Mucosa of gallbladder (tissue), 1 donor: ENCODE measurements around the gene CABLES2. TPM values are rescaled to one million over a fixed set of nuclear protein-coding genes. Genes with fewer than 3 reads are reported as not detected.

Experiments used
- DNase-seq: peaks from one replicate; pipeline ENCODE4 v3.0.0-alpha.2; 2020; ENCODE audit warnings: low spot score
- total RNA-seq: library from RNA; stranded (reverse); gene quantifications from one replicate; pipeline ENCODE4 v1.2.1, GENCODE V29; 2021
- donor health status: DM: no; HTN: no; CAD: no.

The CABLES2 gene
- total RNA-seq, 1 donor from 2014 or later = 5.2 TPM

DNA sequence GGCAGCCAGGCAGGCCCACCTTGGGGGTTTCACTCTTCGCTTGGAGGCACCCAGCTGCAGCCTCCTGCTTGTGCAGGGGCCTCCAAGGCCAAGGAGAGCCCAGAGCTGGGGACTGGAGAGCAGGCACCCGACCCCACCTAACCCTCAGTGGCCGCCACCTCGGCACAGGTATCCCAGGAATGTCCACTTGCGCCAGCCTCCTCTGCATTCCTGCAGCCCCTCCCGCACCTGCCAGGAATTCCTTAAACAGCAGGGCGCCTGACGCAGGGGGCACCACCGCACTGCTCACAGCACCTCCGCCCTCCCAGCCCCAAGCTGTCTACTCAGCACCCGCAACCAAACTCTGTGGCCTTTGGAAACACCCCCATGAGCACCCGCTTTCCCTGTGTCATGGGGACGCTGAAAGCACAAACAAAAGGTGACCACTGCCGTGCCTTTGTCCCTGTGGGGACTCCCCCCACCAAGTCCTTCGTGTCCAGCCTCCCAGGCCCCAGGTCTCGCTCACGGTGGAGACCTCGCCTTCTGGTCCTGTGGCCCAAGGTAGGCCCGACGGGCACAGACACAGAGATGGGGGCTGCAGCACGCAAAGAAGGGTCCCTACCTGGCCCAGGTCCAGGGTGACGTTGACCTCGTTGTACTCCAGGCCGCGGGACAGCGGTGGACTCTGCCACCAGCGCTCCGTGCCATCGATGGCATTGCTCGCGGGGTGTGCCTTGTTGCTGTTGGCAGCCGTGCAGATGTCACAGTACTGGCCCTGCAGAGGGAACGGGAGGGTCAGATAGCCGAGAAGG is 45.1 kb downstream of the CABLES2 start:
- DNase-seq = no peak

DNA sequence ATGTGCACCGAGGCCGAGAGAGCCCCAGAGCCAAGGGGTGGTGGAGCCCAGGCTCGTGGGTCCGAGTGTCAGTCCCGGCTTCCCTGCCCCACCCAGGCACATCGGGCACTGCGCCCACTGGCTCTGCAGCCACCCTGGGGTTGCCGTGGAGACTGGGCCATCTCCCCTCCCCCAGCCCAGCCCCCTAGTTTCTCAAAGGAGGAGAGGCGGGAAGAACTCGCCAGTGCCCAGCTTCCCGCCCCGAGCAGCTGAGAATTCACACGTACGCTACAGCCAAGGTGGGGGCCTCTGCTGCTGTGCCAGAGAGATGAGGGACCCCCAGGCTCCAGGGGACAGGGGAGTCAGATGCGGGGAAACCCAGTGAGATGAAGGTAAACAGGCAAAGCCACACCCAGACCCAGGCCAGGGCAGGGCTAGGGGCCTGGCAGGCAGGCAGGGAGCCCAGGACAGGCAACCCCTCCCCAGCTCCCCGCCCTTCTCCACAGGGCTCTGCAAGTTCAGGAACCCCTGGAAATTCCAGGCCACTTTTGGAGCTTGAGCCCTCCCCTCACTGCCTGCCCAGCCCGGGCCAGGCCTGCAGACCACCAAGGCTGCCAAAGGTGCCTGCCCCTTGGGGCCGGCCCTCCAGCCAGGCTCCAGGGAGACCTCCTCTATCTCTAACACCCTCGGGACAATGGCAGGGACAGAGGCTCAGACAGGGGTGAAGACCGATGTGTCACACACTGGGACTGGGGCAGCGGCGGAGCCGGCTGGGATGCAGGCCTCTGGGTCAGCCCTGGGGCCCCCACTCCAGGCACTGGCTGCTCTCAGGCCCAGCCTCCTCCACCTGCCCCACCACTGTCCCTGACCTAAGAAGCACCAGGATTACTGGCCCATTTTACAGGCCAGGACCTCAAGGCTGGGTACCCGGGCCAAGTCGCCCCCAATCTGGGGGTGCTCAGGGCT is 46.0 kb downstream of the CABLES2 start:
- DNase-seq = no peak

DNA sequence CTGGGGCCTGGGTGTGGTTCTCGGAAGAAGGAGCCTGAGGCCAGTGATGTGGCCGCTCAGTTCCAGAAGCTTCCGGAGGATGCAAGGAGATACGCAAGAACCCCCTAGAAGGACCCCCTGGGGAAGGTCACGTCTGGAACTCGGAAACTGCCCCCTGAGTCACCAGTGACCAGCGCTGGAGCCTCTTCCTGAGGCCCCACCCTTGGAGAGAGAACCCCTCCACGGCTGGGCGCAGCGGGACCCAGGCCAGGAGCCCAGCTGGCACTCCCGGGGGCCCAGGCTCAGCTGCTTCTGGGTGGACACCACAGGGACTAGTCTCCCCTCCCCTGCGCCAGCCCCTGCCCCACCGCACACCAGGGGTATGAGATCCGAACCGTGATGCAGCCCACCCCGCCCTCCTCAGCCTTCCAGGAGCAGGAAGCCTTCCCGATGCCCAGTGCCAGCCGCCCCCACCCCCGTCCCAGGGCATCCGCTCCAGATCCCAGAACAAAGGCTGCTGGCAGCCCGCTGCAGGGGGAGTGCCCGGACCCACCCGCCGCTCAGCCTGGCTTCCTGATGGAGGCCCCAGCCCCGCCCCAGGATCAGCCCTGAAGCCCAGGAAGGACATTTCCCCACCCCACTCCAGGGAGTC is 47.5 kb downstream of the CABLES2 start:
- no peak for DNase-seq

DNA sequence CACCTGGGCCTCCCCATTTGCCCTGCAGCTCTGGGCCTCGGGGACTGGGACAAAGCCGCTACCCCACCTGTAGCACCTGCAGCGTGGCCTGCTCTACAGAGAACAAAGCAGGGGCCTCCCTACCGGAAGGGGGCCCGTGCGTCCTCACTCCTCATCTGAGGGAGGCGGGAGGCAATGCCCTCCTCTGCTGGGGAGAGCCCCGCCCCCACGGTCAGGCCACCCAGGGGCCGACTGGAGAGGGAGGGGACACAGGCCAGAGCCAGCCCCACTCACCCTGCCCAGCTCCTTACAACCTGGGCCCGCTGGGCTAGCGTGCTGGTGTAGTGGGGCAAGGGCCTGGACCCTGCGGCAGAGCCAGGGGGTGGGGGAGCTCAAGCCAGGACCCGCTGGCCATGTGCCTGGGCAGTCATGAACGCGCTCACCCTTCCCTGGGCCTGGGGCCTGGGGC is 48.0 kb downstream of the CABLES2 start:
- DNase-seq = no peak

DNA sequence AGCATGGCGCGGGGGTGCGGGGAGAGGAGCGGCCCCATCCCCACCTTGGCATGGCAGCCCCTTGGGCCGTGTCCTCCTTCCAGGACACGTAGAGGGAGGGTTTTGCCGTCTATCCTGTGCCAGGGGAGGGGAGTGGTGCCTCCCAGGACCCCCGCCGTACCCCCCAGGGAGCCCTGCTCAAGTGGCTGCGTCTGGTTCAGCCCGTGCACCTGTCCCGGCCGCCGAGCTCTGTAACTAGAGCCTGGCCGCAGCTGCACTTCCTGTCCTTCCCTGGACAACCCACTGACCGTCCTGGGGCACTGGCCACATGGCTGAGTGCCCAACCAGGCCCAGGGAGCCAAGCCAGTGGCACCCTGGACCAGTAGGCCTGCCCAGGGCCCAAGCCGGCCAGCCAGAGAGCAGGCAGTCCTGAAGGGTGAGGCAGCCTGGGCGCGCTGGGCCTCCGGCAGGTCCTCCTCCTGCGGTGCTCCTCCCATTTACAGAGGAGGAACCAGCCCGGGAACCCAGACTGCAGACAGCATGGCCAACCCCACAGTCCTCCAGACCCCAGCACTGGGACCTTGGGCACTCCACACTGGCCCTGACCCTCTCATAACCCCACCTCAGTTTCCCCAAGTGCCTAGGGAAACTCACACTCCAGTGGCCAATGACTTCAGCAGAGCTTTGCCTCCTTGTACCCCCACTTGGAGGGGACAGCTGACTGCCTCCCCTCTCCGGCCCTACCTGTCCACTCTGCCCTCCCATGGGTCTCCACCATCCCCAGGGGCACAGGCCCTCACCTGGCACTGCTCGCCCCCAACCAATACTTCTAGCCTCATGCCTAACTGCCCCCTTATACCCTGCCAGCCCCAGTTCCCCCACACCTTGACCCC is 48.7 kb downstream of the CABLES2 start:
- DNase-seq = no peak

DNA sequence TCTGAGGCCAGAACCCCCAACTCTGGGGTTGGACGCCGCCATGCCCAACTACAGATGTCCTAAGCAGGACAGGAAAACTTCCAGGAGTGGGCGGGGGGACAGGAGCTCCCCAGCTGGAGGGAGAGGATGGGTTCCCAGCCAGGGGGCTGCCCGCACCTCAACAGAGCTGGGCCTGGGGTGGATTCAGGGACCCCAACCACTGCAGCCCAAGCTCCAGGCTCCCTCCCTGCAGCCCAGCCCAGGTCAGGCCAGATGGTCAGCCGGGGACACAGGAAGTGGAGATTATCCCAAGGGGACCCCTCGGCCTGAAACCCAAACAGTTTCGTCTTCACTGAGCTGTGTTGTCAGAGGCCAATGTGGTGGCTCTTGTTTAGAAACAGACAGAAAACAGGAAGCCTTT is 49.4 kb downstream of the CABLES2 start:
- DNase-seq = no peak

DNA sequence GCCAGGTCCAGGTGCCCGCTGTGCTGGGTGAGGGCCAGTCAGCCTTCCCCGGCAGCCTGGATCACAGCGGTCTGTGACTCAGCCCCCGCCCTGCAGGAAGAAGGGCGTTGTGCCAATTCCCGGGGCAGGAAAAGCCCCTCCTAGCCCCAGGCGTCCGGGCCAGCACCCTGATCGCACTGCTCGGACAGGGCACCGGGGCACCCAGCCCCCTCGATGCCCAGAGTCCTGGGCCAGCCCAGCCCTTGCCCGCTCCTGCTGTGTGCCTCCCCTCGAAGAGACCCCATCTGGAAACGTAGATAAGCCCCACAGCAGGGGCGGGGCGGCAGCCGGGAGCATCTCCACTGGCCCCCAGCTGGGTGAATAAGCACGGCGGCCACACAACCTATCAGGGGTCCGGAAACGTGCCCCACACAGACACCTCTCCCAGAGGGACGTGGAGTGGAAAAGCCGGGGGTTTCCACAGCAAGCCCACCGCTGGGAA is 49.9 kb downstream of the CABLES2 start:
- DNase-seq = no peak

DNA sequence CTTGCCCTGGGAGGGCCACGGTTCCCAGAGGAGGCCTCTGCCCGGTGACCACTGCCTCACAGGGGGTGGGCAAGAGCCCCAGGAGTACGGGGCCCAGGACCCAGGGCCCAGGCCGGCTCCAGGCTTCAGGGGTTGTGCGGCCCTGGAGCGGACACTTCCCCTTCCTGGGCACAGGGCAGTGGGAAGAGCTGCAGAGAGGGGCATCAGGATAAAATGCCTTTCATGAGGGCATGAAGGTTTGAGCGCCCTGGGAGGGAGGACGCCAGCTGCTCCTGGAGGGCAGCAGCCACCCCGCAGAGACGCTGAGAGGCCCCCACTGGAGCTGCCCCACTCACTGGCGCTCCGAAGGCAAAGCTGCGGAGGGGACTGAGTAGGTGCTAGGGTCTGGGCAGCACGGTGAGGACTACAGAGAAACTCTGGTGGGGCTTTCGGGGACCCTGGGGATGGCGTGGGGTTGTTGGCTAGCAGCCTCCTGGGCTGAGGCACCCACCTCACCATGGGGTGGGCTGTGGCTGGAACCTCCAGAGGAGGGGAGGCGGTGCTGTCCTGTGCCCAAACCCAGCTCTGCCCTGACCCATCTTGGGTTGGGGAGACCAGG is 50.4 kb downstream of the CABLES2 start:
- no peak for DNase-seq

DNA sequence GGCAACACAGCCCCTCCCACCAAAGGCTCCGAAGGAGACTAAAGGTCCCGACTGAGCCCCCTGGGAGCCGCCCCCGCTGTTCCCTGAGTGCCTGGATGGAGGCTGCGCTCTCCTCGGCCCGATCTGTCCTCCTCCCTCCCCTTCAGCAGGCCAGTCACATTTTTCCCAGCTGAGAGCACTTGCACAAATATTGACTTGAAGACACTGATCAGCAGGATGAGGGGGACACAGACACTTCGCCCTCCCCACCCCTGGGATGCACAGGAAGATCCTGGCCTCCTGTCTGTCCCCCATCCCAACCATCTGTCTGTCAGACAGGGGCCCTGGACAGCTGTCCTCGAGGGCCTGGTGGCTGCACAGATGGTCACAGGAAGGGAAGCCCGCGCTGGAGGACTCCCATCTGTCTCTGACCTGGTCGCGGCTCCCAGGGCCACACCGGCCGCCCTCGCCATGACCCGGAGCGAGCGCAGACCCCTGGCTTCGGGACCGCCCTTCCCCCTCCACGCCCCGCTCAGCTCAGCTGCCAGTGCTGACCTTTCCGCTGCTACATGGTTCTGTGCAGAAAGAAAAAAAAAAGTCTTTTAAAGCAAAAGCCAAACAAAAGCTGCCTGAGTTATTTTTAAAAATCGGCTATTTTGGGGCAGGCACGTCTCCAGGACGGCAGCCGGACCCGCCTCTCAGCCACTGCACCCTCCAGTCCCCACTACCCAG is 51.1 kb downstream of the CABLES2 start:
- no peak for DNase-seq

DNA sequence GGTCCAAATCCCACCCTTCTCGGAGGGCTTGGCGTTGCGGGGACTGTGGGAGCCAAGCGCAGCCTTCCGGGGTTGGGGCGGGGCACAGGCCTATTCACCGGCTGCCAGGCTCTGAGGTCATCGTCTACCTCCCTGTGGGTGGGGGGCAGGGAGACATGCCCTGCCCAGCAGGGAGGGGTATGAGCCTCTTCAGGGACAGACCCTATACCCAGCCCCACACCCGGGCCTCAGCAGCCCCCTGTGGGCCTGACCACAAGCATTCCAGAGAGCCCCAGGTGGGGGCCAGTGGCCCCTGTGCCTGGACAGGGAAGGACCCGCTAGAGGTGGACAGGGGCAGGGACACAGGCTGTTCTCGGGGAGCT is 51.6 kb downstream of the CABLES2 start:
- no peak for DNase-seq

DNA sequence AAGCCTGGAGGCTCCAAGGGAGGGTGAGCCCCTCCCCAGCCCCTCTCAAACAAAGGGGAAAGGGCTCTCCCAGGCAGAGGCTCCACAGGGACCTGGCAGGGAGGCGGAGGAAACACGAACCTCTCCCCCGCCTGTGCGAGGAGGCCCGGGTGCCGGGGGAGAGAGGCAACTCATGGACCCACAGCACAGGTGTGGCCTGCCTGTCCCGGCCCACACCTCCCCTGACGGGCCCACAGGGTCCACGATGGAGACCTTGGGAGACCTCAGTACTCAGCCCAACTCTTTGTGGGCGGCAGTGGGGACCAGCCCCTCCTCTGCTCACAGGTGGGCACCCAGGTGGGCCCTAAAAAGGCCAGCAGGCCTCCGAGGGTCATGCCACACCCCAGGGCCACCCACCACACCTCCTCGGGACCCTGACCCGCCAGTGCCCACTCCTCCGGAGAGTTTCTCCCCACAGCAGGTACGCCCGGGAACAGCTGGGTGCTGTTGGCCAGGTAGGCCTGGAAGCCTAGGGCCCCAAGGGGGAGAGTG is 52.2 kb downstream of the CABLES2 start:
- DNase-seq = no peak

DNA sequence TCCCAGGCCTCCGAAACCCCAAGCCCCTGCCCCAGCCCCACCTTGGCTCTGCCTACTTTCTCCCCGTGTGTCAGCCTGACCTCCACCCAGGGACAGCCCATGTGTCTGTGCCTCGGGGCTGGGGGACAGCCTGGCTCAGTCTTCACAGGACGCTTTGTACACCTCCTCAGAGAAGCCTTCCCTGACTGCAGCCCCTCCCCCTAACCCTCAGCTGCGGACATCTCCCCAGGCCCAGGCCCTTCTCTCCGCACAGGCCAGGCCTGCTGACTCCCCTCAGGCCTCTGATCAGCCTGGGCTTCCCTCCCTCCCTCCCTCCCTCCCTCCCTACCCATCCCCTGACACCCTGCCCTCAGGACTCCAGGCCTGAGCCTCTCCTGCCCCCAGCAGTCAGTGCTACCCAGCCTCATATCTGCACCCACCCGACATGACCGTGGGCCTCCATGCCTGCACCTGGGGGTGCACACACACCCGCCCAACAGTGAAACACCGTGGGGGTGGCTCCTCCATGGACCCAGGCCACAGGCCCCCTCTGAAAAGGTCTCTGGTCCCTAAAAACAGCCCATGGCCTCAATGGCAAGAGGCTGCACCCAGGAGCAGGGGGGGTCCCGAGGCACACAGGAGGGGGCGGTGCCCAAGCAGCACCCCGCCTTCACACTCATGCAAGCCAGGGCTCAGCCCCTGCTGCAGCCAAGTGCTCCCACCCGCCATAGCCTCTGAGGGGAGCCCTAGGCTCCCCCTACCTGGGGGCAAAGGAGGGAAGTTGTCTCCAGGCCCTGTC is 52.9 kb downstream of the CABLES2 start:
- no peak for DNase-seq

DNA sequence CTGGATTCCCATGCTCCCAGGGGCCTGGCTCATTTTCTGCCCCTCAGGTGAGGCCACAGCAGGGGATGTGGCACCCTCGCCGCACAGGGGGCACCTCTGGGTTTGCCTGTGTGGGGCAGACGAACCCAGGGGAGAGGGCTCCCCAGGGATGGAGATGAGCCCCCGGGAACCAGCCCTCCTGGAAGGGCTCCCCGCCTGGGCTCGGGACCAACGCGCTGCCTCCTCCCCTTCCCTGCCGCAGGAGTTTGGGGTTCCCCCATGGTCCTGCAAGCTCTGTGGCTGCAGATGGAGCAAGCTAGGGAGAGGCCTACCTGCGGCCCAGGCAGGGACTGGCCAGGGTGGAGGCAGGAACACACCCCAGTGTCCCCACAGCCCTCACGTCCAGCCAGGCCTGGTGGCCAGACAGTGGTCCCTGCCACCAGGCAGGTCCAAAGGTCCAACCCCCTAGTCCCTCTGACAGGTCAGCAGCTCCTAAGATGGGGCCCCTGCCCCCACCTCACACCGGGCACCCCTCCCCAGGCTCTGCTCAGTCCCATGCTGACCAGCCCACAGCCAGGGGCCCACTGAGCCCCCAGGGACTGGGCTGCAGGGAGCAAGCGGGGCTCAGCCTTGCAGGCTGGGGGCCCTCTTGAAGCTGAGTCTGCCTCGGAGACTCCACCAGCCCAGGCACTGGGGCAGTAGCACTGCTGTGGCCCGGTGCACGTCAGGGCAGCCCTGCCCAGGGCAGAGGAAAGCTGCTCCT is 53.6 kb downstream of the CABLES2 start:
- DNase-seq = no peak

DNA sequence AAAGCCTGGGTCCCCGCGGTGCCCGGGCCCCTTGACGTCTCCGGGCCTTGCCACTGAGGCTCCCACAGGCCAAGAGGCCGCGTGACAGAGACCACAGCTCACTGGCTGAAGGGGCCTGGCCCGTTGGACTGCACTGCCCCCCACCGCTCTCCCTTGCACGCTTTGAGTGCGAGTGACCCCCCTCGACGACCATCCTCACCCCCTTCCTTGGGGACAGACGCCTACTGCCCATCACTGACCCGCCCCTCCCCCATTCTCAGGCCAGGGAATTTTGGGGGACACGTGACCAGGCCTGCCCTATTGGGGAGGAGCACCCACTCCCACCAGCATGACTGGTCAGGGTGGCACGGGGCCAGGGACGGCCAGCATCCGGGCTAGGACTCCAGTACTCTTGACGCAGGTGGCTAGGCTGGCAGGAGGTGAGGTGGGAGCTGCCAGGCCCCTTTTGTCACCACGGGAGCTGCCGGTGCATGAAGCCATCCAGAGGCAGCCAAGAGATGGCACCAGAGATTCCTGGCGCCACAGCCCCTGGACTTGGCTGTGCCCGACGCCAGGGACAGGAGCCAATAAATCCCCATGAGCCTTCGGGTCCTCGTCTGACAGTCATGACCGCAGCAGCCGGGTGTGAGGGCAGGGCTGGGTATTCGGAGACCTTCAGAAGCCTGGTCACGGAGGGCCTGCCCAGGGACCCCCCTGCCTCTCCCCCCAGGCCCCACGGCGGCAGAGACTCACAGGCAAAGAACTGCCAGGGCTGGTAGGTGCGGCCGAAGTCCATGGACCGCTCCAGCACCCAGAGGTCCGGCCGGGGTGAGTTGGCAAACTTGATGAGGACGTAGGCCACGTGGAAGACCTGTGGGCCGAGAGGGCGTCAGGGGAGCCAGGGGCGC is 54.4 kb downstream of the CABLES2 start:
- DNase-seq = peak; percentile 80

DNA sequence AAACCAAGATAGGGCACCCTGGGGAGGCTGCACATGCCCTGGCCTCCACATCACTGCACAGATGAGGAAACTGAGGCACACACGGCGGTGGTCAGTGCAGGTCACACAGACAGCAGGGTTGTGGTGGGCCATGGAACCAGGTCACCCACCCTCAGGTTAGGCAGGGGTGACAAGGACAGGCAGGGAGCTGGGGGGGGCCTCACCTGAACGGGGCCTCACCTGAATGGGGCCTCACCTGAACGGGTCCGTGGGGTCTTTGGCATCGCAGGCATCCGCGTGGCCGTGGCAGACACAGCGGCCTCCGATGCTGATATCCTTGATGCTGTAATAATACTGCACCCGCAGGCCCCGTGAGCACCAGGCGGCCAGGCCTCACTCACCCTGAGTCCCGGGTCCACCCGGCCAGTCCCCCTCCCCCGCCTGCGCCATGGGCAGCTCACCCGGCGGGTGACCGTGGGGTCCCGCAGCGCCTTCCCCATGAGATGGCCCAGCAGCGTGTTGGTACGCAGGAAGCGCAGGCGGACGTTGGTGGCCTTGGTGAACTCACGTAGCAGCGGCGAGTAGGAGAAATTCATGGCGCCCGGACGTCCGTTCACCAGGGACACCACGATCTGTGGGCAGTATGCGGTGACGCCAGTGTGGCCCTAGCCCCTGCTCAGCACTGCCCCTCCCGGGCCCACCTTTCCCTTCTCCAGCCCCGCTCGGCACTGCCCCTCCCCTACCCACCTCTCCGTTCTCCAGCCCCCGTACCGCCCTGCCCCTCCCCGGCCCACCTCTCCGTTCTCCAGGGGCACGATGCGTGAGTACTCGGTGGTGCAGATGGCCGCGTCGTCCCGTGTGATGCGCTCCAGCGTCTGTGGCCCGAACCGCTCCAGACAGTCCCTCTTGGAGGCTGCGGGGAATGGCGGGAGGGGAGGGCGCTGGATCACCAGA is 55.4 kb downstream of the CABLES2 start:
- no peak for DNase-seq
